ENCODE data around the gene MARCKSL1. TPM values are rescaled to one million over a fixed set of nuclear protein-coding genes. Genes with fewer than 3 reads are reported as not detected.

Gene MARCKSL1
- total and polyA plus RNA-seq, 2 of the 8 experiments (the other 6 are each of a cell fraction or from before 2014, with no cell fraction given), result 536 to 558 TPM

DNA sequence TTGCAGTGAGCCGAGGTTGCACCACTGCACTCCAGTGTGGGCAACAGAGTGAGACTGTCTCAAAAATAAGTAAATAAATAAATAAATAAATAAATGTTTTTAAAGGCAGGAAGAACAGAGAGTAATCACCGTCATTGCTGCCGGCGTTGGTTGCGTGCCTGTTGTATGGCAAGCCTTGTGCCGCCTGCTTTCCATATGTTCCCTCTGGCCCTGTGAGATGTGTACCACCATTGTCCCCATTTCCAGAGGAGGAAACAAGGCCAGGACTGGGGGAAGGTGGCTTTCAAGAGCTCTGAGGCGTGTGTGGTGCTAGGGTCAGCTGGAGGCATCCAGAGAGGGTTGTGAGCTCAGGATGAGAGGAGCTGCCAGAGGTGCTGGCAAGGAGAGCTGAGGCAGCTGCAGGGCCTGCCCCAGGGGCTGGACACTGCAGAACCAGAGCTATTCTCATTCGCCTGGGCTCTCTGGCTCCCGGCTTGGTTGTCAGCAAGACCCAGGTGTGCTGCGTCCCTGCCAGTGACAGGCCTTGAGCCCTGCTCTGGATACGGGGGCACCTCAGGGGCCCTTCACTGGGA lies 5.2 kb upstream of the MARCKSL1 start (continued):
- TF ChIP-seq SAP30 (IDR thresholded peaks at IDR 0.05; ENCODE audit: insufficient read depth, insufficient replicate concordance, low read length) (no peak), CHD2 (IDR thresholded peaks at IDR 0.05; ENCODE audit: low read length) (no peak), RFX5 (IDR thresholded peaks at IDR 0.05; ENCODE audit: borderline replicate concordance, low read depth, low read length) (no peak), EP300 (IDR thresholded peaks at IDR 0.05; ENCODE audit: borderline replicate concordance in 1 of 2, low read depth in 2 of 2, low read length in 2 of 2) (no peak), SUZ12 (IDR thresholded peaks at IDR 0.05; ENCODE audit: low read length) (no peak), TEAD4 (IDR thresholded peaks at IDR 0.05; ENCODE audit: low read depth, low read length) (no peak), CREB1 (IDR thresholded peaks at IDR 0.05) (no peak), KDM5A (IDR thresholded peaks at IDR 0.05; ENCODE audit: low read length) (no peak)

All from H1 (cell line).